ENCODE data around the gene NCOA4.
"Not testable (repeated sequence)": the region's sequence is repeated elsewhere in the genome, so short reads cannot be mapped to it uniquely, and the experiment has no call there.

Gene NCOA4

GRCh38 chr10:46060706-46061105, 30.3 kb upstream of the NCOA4 start:
- DNase-seq (ENCODE audit: insufficient read length, low spot score) = no peak
- no peak for FAIRE-seq
- TF ChIP-seq CTCF (IDR thresholded peaks at IDR 0.05; ENCODE audit: insufficient read depth, missing control alignments) = no peak

GRCh38 chr10:46057927-46058326, 27.5 kb upstream of the NCOA4 start:
- not testable (repeated sequence) for FAIRE-seq; DNase-seq (ENCODE audit: insufficient read length, low spot score)

GRCh38 chr10:46057038-46057437, 26.6 kb upstream of the NCOA4 start:
- no peak for TF ChIP-seq CTCF (IDR thresholded peaks at IDR 0.05; ENCODE audit: insufficient read depth, missing control alignments)
- DNase-seq (ENCODE audit: insufficient read length, low spot score) = no peak
- no peak for FAIRE-seq

GRCh38 chr10:46055771-46056170, 25.3 kb upstream of the NCOA4 start:
- FAIRE-seq (no peak), DNase-seq (ENCODE audit: insufficient read length, low spot score) (no peak)
- TF ChIP-seq CTCF (IDR thresholded peaks at IDR 0.05; ENCODE audit: insufficient read depth, missing control alignments) = no peak

GRCh38 chr10:46053534-46054434, 23.4 kb upstream of the NCOA4 start:
- DNase-seq (ENCODE audit: insufficient read length, low spot score) (no peak), FAIRE-seq (no peak)
- no peak for TF ChIP-seq CTCF (IDR thresholded peaks at IDR 0.05; ENCODE audit: insufficient read depth, missing control alignments)

- FAIRE-seq (no peak), DNase-seq (ENCODE audit: insufficient read length, low spot score) (no peak)
- TF ChIP-seq CTCF (IDR thresholded peaks at IDR 0.05; ENCODE audit: insufficient read depth, missing control alignments) = no peak
Measured at GRCh38 chr10:46052791-46053375, 22.5 kb upstream of the NCOA4 start.

GRCh38 chr10:46052057-46052790, 21.8 kb upstream of the NCOA4 start:
- no peak for TF ChIP-seq CTCF (IDR thresholded peaks at IDR 0.05; ENCODE audit: insufficient read depth, missing control alignments)
- DNase-seq (ENCODE audit: insufficient read length, low spot score) (no peak), FAIRE-seq (no peak)
